Measurements from ENCODE around the gene C19orf47. TPM values are rescaled to one million over a fixed set of nuclear protein-coding genes. Genes with fewer than 3 reads are reported as not detected.

Gene C19orf47
- total RNA-seq, 1 donor from 2014 or later, result 3.4 TPM

DNA sequence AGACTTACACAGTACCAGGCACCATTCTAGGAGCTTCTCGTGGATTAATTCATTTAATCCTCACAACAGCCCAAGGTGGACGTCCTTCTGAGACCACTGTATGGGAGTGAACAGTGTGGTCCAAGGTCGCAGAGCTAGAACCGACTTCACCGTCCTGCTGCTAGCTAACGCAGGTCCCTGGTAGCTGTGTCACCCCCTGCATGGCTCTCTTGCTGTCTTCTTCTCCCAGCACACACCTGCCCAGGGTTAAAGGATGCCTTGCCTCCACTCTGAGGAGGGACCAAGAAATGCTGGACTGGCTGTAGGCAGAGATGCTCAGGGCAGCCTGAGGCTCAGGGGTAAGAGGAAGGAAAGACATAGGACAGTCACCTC lies 66.0 kb downstream of the C19orf47 start:
- no peak for DNase-seq (ENCODE audit: low spot score)

DNA sequence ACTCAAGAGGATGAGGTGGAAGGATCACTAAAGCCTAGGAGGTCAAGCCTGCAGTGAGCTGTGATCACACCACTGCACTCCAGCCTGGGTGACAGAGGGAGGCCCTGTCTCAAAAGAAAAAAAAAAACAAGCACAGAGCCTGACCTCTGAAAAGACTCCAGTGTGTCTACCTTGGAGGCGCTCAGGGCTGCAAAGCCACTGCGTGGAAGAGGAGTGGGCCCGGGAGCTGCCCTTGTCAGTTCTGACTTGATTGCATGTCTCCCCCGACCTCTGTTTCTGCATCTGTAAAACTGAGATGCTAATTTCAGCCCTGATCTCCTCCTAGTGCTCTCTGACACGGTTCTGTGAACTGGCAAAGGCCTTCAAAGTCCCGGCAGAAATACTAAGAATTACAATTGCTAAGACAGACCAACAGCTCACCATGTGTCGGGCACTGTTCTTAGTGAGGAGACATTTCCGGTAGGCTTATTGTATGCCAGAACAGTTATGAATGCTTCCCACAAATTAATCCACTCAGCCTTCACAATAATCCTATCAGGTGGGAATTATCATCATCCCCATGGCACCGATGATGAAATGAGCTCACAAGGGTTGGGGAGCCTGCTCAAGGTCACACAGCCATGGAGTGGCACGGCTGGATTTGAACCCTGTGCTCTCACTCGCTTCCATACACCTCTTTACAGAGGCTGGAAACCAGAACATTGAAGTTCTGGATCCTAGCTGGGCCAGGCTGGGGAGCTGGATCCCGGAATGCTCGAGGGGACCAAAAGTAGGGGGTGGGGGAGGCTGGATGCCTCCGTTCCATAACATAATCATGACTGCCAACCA lies 66.6 kb downstream of the C19orf47 start:
- DNase-seq (ENCODE audit: low spot score), result no peak

DNA sequence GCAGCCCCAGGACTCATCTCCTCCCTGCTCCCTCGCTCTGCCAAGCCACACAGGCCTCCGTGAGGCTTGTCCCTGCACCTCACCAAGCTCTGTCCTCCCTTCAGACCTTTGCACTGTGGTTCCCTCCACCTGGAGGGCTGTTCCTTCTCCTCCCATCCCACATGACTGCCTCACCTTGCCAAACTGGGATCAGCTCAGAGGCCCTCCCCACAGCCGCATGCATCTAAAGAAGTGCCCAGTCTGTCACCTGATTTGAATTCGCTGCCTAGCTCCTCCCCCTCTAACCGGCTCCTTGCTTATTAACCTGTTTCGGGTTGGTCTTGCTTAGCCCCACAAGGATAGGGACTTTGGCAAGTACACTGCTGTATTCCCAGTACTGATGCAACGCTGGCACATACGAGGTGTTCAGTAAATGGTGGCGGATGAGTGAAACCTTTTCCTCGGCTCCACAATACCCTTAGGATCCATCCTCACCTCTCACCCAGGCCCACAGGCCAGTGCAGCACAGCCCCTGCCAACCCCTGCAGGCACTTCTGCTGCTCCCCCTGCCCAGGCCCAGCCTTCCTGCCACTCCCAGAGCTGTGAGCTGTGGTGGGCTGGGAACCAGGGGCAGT lies 67.5 kb downstream of the C19orf47 start:
- DNase-seq (ENCODE audit: low spot score), result no peak

DNA sequence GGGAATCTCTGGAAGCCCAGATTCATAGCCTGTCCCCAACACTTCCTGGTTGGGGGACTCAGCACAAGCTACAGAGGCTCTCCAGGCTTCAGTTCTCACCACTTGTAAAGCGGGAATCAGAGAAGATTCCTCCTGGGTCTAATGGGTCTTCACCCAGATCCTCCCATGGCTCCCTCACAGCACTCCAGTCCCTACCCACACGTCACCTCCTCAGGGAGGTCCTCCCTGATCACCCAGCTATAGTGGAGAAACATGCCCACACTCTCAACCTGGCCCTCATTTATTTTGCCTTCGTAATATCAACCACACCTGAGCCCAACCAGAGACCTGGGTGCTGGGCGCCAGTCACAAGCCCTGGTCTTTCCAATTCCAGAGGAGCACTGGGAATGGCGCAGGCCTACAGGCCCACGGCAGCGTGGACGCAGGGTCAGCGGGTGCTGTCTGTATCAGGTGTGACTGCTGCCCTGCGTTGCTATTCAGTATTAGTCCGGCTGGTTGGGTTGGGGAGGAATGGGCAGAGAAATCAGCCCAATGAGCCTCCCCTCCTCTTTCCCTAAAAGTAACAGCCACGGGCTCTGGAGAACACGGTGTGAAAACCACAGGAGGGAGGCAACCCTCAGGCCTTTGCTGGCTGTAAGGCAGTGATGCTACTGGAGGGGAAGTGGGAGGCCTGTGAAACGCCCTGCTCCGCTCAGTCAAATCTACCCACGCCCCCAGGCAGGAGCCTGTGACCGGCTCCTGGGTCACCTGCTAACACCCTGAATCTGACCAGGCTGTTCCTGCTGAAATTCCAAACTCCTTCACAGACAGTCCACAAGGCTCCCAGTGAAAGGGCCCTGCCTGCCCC lies 68.2 kb downstream of the C19orf47 start:
- no peak for DNase-seq (ENCODE audit: low spot score)

DNA sequence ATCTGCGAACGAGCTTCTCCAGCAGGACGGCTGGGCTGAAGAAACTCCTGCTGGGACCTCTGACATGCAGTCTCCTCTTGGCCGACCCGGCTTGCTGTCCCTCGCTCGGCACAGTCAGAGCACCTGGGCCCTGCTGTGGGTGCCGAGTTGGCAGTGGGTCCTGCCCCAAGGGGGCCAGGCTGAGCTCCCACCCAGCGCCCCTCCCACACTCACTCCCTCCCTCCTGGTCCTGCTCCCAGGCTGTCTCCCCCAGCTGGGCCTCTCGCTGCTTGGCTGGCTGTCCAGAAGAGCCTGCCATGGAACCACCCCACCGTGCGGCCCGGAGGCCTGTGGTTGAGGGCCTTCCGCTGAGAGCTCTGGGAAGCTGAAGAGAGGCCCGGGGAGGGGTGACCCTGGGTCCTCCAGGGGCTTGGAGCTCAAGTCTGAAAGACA lies 69.1 kb downstream of the C19orf47 start:
- DNase-seq (ENCODE audit: low spot score), result peak; percentile 94

DNA sequence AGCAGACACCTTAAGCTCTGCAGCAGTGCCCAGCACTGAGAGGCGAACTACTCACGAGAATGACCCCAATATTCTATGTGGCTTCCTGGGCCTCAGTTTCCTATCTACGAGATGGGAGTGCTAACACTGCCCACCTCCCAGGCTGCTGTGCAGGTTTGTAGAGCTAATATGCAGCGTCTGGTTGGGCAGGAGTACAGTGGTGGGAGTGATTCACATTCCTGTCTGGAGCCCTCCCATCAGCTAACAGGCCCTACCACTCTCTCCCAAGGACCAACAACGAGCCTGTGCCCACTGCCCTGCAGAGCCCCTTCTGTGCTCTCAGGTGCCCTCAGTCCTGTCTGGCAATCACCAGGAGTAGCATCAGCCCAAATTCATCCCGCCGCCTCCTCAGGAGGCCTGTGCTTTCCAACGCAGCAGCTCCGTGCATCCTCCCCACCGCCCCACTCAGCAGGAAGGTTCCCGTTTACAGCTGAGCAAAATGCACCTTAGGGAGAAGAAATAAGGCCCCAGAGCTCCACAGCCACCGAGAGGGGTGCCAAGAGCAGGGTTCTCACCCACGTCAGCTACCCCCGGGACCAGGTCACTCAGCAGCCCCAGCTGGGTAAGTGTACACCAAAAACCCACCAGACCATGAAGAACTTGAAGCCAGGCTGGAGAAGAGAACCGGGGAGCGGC lies 69.7 kb downstream of the C19orf47 start:
- DNase-seq (ENCODE audit: low spot score), result peak; percentile 9

DNA sequence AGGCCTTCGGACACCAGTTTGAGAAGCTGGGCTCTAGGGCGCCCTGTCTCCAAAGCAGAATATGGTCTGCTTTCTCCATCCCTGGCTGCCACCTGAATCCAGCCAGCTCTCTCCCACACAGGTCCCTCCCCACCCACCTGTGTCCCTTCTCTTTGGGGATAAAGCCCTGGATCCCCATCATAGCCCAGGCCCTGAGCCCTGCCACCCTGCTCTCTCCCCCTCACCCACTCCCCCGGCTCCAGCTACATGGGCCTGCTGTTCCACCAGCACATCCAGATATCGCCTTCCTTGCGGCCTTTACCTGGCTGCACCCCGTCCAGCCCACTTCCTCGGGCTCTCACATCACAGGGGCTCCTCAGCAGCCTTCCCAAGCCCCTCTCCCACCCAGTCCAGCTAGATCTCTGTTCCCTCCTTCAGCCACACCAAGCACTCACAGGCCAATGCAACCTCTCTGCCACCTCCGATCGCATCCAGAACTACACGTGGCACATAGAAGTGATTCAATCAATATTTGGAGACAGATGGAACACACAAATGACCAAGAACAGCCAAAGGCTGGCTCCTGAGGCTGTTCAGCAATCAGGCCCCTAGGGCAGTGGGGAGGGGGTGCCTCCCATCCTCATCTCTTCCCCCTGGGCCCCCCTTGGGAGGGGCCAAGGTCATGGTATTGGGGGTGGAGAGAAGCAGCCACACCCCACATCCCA lies 70.7 kb downstream of the C19orf47 start:
- DNase-seq (ENCODE audit: low spot score), result peak; percentile 23

DNA sequence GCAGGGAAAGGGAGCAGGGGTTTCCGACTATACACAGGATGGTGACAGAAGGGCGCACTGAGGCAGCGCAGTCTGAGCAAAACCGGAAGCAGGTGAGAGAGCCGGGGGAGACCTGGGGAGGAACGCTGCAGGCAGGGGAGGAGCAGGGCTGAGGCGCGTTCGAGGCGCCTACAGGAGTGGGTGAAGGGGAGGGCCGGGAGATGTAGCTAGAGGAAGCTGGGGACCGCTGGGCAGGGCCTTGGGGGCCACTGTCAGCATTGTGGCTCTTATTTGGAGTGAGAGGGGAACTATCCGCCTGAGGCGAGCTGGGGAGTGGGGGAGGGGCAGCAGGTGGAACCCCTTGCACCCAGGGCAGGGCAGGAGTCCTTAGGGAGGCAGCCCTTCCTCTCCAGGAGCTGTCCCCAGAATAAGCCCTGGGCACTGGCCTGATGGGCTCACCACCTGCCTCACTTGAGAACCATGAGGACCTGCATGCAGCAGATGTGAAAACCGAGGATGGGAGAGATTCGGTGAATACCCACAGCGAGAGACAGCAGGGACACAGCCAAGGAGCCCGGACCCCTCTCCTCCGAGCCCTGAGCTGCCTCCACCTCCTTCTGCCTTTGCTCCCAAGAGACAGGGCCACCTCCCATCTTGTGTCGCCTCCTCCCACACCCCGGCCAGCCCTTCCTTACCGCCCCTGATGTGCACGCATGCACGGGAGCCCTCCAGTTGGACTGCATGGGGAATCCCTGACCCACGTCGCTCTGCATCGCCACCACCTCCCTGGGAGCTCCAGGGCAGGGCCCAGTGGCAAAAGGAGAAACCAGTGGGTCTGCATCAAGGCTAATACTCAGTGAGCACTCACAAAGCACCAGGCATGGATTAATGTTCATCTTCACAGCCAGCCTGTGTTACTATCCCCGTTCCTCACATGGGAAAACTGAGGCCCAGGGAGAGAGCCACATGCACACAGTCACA lies 73.3 kb downstream of the C19orf47 start:
- no peak for DNase-seq (ENCODE audit: low spot score)

DNA sequence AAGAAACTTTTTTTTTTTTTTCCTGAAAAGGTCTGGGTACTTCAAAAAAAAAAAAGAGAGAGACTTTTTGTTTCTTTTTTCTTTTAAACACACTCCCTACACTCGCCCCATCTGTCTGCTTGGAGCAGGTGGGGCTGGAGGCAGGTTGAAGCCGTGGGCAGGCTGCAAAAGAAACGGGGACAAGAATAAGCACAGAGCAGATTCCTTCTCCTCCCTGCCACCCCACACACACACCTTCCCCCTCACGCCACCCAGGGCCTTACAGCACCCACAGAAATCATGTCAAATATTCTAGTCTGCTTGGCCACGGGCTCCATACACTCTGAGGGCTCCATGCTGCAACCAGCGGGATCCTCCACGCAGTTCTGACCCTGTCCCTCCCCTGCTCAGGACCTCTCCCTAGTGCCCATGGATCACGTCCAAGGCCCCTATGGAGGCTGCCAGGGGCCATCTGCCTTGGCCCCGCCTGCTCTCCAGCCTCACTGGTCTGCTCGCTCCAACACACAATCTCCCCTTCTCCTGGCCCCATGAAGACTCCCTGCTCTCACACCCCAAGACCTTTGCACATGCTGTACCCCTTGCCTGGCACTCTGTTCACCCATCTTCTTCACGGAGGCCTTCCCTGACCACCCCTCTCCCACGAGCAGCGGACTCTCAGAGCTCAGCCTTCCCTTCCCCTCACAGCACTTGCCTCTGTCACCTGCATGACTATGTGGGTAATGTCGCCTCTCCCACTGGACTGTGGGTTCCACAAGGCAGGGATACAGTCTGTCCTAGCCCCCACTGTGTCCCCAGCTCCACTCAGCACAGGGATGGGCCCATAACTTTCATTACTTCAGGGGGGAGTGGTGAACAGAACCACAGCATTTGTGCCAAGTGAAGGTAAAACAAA lies 74.5 kb downstream of the C19orf47 start:
- no peak for DNase-seq (ENCODE audit: low spot score)

DNA sequence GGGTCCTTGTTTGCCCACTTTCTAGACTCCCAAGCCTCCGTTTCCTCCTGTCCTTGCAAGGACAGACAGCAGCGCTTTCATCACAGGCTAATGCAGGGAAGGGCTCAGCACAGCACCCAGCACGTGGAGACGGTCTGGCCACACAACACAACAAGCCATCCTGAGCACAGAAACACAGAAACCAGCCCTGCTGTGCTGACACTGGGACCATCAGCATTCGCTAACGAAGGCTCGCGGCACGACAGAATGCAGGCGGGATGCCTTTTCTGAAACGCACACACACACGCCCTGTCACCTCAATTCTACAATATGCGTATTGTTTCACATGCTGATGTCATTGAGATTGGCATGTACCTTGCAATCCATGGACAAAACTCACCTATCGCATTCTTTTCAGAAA lies 75.9 kb downstream of the C19orf47 start:
- DNase-seq (ENCODE audit: low spot score), result no peak

DNA sequence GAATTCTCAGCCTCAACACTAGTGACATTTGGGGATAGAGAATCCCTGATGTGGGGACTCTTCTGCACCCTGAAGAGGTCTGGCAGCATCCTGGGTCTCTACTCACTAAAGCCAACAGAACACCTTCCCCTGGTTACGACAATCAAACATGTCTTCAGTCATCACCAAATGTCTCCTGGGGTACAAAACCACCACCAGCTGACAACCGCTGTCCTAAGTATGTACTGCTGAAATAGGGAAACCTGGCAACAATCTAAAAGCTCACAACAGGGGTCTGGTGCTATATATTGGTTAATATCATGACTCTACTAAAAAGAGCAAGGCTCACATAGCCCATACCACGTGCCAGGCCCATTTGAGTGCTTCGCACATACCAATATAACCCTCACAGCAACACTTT lies 76.5 kb downstream of the C19orf47 start:
- no peak for DNase-seq (ENCODE audit: low spot score)

DNA sequence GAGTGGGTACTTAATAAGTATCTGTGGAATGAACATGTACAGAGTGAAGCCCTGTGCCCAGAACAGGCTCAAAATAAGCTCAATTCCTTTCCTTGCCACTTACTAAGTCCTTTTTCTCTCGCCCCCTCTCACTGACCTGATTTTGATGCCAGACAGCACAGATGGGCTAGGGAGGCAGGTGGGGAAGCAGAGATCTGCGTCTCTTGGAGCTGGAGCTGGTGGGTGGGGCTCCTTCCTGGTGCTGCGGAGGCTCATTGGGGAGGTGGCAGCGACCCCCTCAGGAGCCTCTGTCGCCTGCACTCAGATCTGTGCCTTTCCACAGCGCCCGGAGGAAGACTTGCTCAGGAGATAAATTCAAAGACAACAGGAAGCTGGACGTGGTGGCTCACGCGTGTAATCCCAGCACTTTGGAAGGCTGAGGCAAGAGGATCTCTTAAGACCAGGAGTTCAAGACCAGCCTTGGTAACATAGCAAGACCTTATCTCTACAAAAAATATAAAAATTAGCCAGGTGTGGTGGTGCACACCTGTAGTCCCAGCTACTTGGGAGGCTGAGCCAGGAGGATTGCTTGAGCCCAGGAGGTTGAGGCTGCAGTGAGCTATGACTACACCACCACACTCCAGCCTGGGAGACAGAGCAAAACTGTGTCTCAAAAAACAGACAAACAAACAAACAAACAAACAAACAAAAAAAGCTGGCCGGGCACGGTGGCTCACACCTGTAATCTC lies 77.7 kb downstream of the C19orf47 start:
- no peak for DNase-seq (ENCODE audit: low spot score)

Other genes starting within 250 kb of the C19orf47 start
- 3.9 TPM for gene MAP3K10, start 157.0 kb downstream of the C19orf47 start, total RNA-seq (ENCODE audit: insufficient read depth, low replicate concordance)
- gene TTC9B, start 130.0 kb downstream of the C19orf47 start, total RNA-seq (ENCODE audit: insufficient read depth, low replicate concordance), result not detected
- not detected for gene CCNP, start 121.7 kb downstream of the C19orf47 start, total RNA-seq (ENCODE audit: insufficient read depth, low replicate concordance)
- gene AKT2, start 63.1 kb downstream of the C19orf47 start, total RNA-seq (ENCODE audit: insufficient read depth, low replicate concordance), result 81.6 TPM
- gene PLD3, start 298 bp upstream of the C19orf47 start, total RNA-seq (ENCODE audit: insufficient read depth, low replicate concordance), result 280 TPM
- gene HIPK4, start 41.8 kb upstream of the C19orf47 start, total RNA-seq (ENCODE audit: insufficient read depth, low replicate concordance), result 0.72 TPM
- 2.6 TPM for gene PRX, start 65.0 kb upstream of the C19orf47 start, total RNA-seq (ENCODE audit: insufficient read depth, low replicate concordance)
- 17.1 TPM for gene SERTAD1, start 77.6 kb upstream of the C19orf47 start, total RNA-seq (ENCODE audit: insufficient read depth, low replicate concordance)
- 37.1 TPM for gene SERTAD3, start 95.9 kb upstream of the C19orf47 start, total RNA-seq (ENCODE audit: insufficient read depth, low replicate concordance)
- 92.9 TPM for gene BLVRB, start 117.3 kb upstream of the C19orf47 start, total RNA-seq (ENCODE audit: insufficient read depth, low replicate concordance)
- gene SPTBN4, start 118.6 kb upstream of the C19orf47 start, total RNA-seq (ENCODE audit: insufficient read depth, low replicate concordance), result 5.8 TPM
- gene SHKBP1, start 228.5 kb upstream of the C19orf47 start, total RNA-seq (ENCODE audit: insufficient read depth, low replicate concordance), result 6.3 TPM